ENCODE measurements around the gene GLTP. TPM values are rescaled to one million over a fixed set of nuclear protein-coding genes. Genes with fewer than 3 reads are reported as not detected.

GLTP gene
- total RNA-seq, 1 donor from 2014 or later, result 48.7 TPM

- no peaks in the 10 kb centered on the region for H3K36me3 Mint-ChIP-seq
- H3K27ac Mint-ChIP-seq, result no peak overlapping the region
- H3K4me1 Mint-ChIP-seq (ENCODE audit: unreplicated experiment), result no peaks in the 10 kb centered on the region
- no peak overlapping the region for H3K4me3 Mint-ChIP-seq
- DNase-seq (ENCODE audit: extremely low spot score, unreplicated experiment), result no peak
- no peaks in the 10 kb centered on the region for H3K9me3 Mint-ChIP-seq
- no peaks in the 10 kb centered on the region for H3K27me3 Mint-ChIP-seq
- TF ChIP-seq, protein P1, sequence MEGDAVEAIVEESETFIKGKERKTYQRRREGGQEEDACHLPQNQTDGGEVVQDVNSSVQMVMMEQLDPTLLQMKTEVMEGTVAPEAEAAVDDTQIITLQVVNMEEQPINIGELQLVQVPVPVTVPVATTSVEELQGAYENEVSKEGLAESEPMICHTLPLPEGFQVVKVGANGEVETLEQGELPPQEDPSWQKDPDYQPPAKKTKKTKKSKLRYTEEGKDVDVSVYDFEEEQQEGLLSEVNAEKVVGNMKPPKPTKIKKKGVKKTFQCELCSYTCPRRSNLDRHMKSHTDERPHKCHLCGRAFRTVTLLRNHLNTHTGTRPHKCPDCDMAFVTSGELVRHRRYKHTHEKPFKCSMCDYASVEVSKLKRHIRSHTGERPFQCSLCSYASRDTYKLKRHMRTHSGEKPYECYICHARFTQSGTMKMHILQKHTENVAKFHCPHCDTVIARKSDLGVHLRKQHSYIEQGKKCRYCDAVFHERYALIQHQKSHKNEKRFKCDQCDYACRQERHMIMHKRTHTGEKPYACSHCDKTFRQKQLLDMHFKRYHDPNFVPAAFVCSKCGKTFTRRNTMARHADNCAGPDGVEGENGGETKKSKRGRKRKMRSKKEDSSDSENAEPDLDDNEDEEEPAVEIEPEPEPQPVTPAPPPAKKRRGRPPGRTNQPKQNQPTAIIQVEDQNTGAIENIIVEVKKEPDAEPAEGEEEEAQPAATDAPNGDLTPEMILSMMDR (conservative IDR thresholded peaks at IDR 0.05), result no peak
Observed at GRCh38 chr12:109803678-109804077, 76.7 kb downstream of the GLTP start.

- TF ChIP-seq, protein P1 (conservative IDR thresholded peaks at IDR 0.05), result no peak
- Mint-ChIP-seq H3K27ac (no peak overlapping the region), H3K4me1 (ENCODE audit: unreplicated experiment) (no peaks in the 10 kb centered on the region), H3K4me3 (no peak overlapping the region), H3K27me3 (no peaks in the 10 kb centered on the region), H3K9me3 (no peaks in the 10 kb centered on the region), H3K36me3 (no peaks in the 10 kb centered on the region)
- no peak for DNase-seq (ENCODE audit: extremely low spot score, unreplicated experiment)
Observed at GRCh38 chr12:109802828-109803227, 77.5 kb downstream of the GLTP start.

Small RNAs within 50 kb of the gene (microRNA-seq; reads per million reads assigned to microRNA genes)
- not detected for gene MIR4497

Other genes with a start within 250 kb of the GLTP start
- 7.9 and 11.5 TPM in 2 replicates for gene FAM222A, start 166.7 kb downstream of the GLTP start, total RNA-seq (ENCODE audit: low replicate concordance)
- gene TRPV4, start 47.1 kb downstream of the GLTP start, total RNA-seq (ENCODE audit: low replicate concordance), result 2.1 and 3.1 TPM in 2 replicates
- gene TCHP, start 19.7 kb upstream of the GLTP start, total RNA-seq (ENCODE audit: low replicate concordance), result 21.6 TPM in 2 replicates
- gene GIT2, start 115.8 kb upstream of the GLTP start, total RNA-seq (ENCODE audit: low replicate concordance), result 26.3 and 38.4 TPM in 2 replicates
- 34.6 and 43.4 TPM in 2 replicates for gene ANKRD13A, start 118.9 kb upstream of the GLTP start, total RNA-seq (ENCODE audit: low replicate concordance)
- 20.8 and 21.4 TPM in 2 replicates for gene C12orf76, start 168.0 kb upstream of the GLTP start, total RNA-seq (ENCODE audit: low replicate concordance)
- gene IFT81, start 243.8 kb upstream of the GLTP start, total RNA-seq (ENCODE audit: low replicate concordance), result 12.6 and 33.8 TPM in 2 replicates